H1 (cell line): ENCODE results near the gene NOC2L. TPM values are rescaled to one million over a fixed set of nuclear protein-coding genes. Genes with fewer than 3 reads are reported as not detected.

ENCODE experiments used
- KDM5A ChIP-seq: fragments of 200-600 bp; IDR thresholded peaks from 2 replicates; pipeline ENCODE4 v1.7.1; 2012; ENCODE audit warnings: mild to moderate bottlenecking, low read length, inconsistent platforms, mixed read lengths
- RNF2 ChIP-seq: fragments of 200-900, 300-1000 bp; sonication (generic); IDR thresholded peaks from 2 replicates; pipeline ENCODE4 v1.7.1; 2016; ENCODE audit warnings: borderline replicate concordance, low read depth, mild to moderate bottlenecking, antibody characterized with exemption, low read length; ENCODE audit not compliant: poor library complexity, severe bottlenecking; ENCODE audit errors: missing control alignments
- SIRT6 ChIP-seq: IDR thresholded peaks from one replicate; pipeline ENCODE4 v1.7.1; 2012; ENCODE audit warnings: low read length, inconsistent platforms
- polyA plus RNA-seq, 7 experiments: library from polyadenylated mRNA; depleted of rRNA in 3 of 7; stranded (reverse) in 5 of 7; unstranded in 2 of 7; fragments of >200 nt in 5 of 7; fragments of 200-250 nt in 2 of 7; gene quantifications; 1 replicate in 5 of 7; 2 replicates in 1 of 7; 4 replicates in 1 of 7; pipeline versions ENCODE4 v1.2.1 to v1.2.3, GENCODE V29; 2011 to 2013; ENCODE audit warnings: missing spikeins in 2 of 7, mixed read lengths in 2 of 7
- total RNA-seq: library from RNA; stranded (reverse); fragmentation: NEBNext Ultra II Directional; extraction: Animal tissue kit (Norgen Biotek cat#: 25700); gene quantifications from 2 replicates; pipeline ENCODE4 v1.2.1, GENCODE V29; 2021

The NOC2L gene
- total and polyA plus RNA-seq, 2 of the 8 experiments (the other 6 are each of a cell fraction or from before 2014, with no cell fraction given): 74.7 to 130 TPM

DNA sequence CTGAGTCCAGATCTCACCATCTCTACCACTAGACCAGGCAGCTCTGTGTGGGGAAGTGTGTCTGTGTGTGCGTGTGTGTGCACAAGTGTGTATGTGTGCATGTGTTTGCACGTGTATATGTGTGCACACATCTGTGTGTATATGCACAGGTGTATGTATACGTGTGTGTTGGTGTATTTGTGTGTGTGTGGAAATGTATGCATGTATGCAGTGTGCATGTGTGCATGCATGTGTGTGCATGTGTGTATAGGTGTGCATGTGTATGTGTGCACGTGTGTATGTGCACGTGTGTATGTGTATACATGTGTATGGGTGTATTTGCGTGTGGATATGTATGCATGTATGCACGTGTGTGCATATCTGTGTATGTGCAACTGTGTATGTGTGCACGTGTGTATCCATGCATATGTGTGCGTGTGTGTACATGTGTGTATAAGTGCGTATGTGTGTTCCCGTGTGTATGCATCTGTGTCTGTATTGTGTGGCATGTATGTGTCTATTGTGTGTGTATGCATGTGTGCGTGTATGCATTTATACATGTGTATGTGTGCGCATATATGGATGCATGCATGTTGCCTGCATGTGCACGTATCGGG, 10.3 kb upstream of the NOC2L start (continued):
- TF ChIP-seq KDM5A (no peak), SIRT6 (no peak), RNF2 (no peak)
